HG03520 (cell line): ENCODE measurements around the gene RRAGA.
"Not testable (repeated sequence)": the region's sequence is repeated elsewhere in the genome, so short reads cannot be mapped to it uniquely, and the experiment has no call there.

Experiments used
- ATAC-seq: cut with Tn5 transposase; IDR thresholded peaks from one replicate; pipeline ENCODE4 v1.9.1; 2021; ENCODE audit warnings: mild to moderate bottlenecking, moderate library complexity; ENCODE audit not compliant: unreplicated experiment

RRAGA gene

GRCh38 chr9:19048966-19049916 lies at the start of gene RRAGA:
Gene RRAGA (plus strand): TSS chr9:19049427. CDS start chr9:19049660, 233 bp downstream.
- ATAC-seq, result peak; percentile 82

- no peak for ATAC-seq
These were observed 49.1 kb upstream of the RRAGA start for GRCh38 chr9:19000133-19000532.

- ATAC-seq, result no peak
These were observed 39.7 kb upstream of the RRAGA start for GRCh38 chr9:19009391-19009965.

GRCh38 chr9:19018201-19018600 lies 31.0 kb upstream of the RRAGA start:
- no peak for ATAC-seq

GRCh38 chr9:19020886-19021455 lies 28.3 kb upstream of the RRAGA start:
- no peak for ATAC-seq

- not testable (repeated sequence) for ATAC-seq
These were observed 27.6 kb upstream of the RRAGA start for GRCh38 chr9:19021649-19022048.

GRCh38 chr9:19022206-19022605 lies 27.0 kb upstream of the RRAGA start:
- ATAC-seq, result peak; percentile 70

GRCh38 chr9:19023078-19023477 lies 26.1 kb upstream of the RRAGA start:
- ATAC-seq, result no peak

GRCh38 chr9:19026375-19026774 lies 22.9 kb upstream of the RRAGA start:
- ATAC-seq, result no peak

GRCh38 chr9:19027825-19028224 lies 21.4 kb upstream of the RRAGA start:
- ATAC-seq, result no peak

GRCh38 chr9:19028835-19029451 lies 20.3 kb upstream of the RRAGA start:
- ATAC-seq, result peak; percentile 42

GRCh38 chr9:19030899-19031298 lies 18.3 kb upstream of the RRAGA start:
- ATAC-seq, result peak; percentile 69

GRCh38 chr9:19032406-19032805 lies 16.8 kb upstream of the RRAGA start:
- no peak for ATAC-seq

- no peak for ATAC-seq
These were observed 16.2 kb upstream of the RRAGA start, which contains the start of gene SAXO1 for GRCh38 chr9:19033015-19033414. Gene SAXO1 (minus strand): TSS chr9:19033209. CDS start chr9:19032908, 301 bp downstream.

- ATAC-seq, result no peak
These were observed 12.6 kb upstream of the RRAGA start for GRCh38 chr9:19036611-19037010.

- peak; percentile 1 for ATAC-seq
These were observed 850 bp downstream of the RRAGA start for GRCh38 chr9:19049917-19050636.

- ATAC-seq, result no peak
These were observed 1.7 kb downstream of the RRAGA start for GRCh38 chr9:19050637-19051591.

GRCh38 chr9:19057033-19057432 lies 7.8 kb downstream of the RRAGA start:
- no peak for ATAC-seq

- no peak for ATAC-seq
These were observed 25.0 kb downstream of the RRAGA start for GRCh38 chr9:19074229-19074628.
